SU-DHL-6 (cell line): ENCODE data around the gene SLTM.
"Not testable (repeated sequence)": the region's sequence is repeated elsewhere in the genome, so short reads cannot be mapped to it uniquely, and the experiment has no call there.

Experiments
- EZH2phosphoT487 ChIP-seq: fragments of 200-600 bp; sonication (generic), shearing (Covaris generic); conservative IDR thresholded peaks from 2 replicates; pipeline ENCODE4 v1.6.1; 2018; ENCODE audit warnings: mild to moderate bottlenecking, antibody characterized with exemption, low read length, moderate library complexity, mixed read lengths
- TF ChIP-seq, protein P1 (sequence below): fragments of 200-600 bp; sonication (generic); IDR thresholded peaks from one replicate; pipeline ENCODE4 v1.5.1; 2017; ENCODE audit warnings: antibody characterized with exemption, mild to moderate bottlenecking, low read length, moderate library complexity; ENCODE audit not compliant: insufficient read depth, poor library complexity, severe bottlenecking

DNA sequence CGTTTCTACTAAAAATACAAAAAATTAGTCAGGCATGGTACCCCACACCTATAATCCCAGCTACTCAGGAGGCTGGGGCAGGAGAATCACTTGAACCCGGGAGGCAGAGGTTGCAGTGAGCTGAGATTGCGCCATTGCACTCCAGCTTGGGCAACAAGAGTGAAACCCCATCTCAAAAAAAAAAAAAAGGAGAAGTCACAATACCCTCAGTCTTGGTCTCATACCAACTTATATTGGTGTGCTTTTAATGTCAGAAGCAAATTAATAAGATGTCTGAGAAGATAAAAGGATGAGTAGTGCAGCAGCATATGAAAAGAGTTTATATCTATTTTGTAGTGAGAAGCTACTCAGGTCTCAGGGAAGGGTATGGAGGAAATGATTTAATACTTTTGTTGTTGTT, 49.6 kb downstream of the SLTM start:
- not testable (repeated sequence) for TF ChIP-seq EZH2phosphoT487
- TF ChIP-seq, protein P1, sequence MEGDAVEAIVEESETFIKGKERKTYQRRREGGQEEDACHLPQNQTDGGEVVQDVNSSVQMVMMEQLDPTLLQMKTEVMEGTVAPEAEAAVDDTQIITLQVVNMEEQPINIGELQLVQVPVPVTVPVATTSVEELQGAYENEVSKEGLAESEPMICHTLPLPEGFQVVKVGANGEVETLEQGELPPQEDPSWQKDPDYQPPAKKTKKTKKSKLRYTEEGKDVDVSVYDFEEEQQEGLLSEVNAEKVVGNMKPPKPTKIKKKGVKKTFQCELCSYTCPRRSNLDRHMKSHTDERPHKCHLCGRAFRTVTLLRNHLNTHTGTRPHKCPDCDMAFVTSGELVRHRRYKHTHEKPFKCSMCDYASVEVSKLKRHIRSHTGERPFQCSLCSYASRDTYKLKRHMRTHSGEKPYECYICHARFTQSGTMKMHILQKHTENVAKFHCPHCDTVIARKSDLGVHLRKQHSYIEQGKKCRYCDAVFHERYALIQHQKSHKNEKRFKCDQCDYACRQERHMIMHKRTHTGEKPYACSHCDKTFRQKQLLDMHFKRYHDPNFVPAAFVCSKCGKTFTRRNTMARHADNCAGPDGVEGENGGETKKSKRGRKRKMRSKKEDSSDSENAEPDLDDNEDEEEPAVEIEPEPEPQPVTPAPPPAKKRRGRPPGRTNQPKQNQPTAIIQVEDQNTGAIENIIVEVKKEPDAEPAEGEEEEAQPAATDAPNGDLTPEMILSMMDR = not testable (repeated sequence)
